Measurements from ENCODE around the gene RBM33.
A peak's percentile ranks its signal among the peaks of the same experiment; 100 is the strongest.

RBM33 gene

DNA sequence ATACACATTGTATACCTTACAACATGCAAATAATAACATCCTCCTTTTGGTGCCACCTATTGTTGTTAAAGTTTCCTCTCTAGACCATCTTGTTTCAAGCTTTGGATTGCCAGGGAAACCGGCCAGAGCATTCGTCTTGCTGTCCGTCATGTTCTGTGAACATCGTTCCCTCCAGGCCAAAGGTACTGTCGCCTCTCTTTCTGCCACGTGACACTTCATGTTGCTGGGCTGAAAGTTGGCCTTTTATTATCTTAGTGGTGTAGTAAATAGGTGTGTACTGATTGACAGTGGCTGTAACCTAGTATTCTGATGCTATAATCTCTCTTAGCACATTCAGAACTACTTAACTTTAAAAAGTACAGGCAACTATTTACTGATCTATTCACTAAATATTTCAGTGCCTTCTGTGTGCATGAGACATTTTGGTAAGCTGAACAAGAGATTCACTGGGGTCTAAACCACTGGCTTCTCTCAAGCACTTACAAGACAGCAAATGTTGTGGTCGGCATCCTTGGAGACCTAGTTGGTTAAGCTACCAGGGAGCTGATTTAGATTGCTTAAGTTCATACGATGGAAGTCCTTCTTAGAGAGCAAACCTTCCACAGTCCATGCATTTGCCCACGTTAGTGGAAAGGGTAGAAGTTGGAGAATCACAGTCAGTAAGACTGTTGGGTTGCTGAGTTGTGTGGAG lies 115.4 kb downstream of the RBM33 start:
- H3K27ac ChIP-seq, result no peak overlapping the region
- no peak overlapping the region for H3K4me3 ChIP-seq

- Histone ChIP-seq H3K4me3 (no peak overlapping the region), H3K27ac (peak overlapping the region in 1 of 21 experiments; percentile 1)
Measured at GRCh38 chr7:155761162-155761561, 116.7 kb downstream of the RBM33 start.

GRCh38 chr7:155762036-155762435 lies 117.6 kb downstream of the RBM33 start:
- Histone ChIP-seq H3K4me3 (no peak overlapping the region), H3K27ac (peak overlapping the region in 3 of 21 experiments; percentile 15 to 42 (median 22))

- Histone ChIP-seq H3K4me3 (no peak overlapping the region), H3K27ac (peak overlapping the region in 1 of 21 experiments; percentile 22)
Measured at GRCh38 chr7:155762655-155763054, 118.2 kb downstream of the RBM33 start.

- H3K27ac ChIP-seq, result peak overlapping the region in 1 of 21 experiments; percentile 22
- H3K4me3 ChIP-seq, result no peak overlapping the region
Measured at GRCh38 chr7:155763122-155763521, 118.7 kb downstream of the RBM33 start.

DNA sequence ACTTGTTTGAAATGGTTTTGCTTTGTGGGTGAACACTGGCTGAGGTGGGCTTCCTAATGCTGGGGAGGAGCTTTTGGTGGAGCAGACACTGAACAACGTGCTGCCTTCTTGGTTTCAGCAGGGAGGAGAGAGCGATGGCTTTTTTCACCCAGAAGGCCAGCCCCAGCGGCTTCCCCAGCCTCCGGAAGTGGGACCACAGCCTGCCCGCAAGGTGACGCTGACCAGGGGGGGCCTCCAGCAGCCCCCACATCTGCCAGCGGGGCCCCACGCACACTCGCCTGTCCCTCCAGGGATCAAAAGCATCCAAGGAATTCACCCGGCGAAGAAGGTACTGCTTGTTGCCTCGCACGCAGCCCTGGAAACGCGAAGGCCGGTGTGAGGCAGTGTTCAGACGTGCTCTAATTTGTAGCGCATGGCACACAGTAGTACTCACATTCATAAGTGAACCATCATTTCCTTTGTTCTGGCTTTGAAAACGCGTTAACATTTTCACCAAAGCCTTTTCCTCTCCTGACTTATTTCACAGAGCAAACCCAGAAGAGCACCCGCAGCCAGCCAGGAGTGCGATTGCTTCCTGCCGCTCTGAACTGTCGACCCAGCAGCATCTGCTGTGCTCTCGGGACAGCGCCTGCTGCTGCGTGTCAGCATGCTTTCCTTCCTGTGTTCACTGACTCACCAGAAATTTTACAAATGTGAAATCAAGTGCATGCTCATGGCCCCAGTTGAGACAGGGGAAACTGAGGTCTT lies 119.4 kb downstream of the RBM33 start:
- Histone ChIP-seq H3K27ac (peak overlapping the region in 6 of 21 experiments; percentile 19 to 74 (median 38)), H3K4me3 (no peak overlapping the region)

DNA sequence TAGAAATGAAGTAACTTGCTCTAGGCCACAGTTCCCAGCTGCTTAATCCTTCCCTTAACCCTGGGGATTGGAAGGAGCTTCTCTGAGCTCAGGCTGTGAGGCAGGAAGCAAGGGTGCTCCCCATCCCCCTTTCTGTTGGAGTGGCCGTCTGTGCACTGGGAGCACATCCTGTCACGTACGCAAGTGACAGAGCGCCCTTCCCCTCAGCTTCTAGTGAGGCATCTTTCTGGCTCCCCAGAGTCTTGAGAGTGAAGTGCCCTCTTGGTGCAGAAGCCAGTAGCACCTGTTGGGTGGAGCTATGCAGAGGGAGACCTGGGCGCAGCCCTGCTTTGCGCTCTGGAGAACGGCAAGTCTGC lies 120.0 kb downstream of the RBM33 start:
- Histone ChIP-seq H3K27ac (peak overlapping the region in 3 of 21 experiments; percentile 22 to 74 (median 38)), H3K4me3 (no peak overlapping the region)

DNA sequence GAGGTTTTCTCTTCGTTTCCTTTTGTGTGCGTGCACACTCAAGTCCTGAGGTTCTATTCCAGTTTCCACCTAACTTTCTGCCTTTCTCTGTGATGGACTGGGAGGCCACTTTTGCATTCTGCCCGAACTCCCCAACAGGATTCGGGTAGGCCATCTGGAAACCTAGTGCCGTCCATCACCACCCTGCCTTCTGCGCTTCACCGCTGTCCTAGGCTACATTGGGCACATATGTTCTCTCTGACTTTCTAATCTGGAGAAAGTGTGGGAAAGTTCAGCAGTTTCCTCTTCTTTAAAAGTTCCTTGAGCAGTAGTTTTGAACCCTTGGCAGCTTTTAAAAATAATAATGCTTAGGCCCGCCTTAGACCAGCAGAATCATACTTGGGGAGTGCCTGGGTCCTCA lies 121.0 kb downstream of the RBM33 start:
- no peak overlapping the region for H3K4me3 ChIP-seq
- no peak overlapping the region for H3K27ac ChIP-seq

DNA sequence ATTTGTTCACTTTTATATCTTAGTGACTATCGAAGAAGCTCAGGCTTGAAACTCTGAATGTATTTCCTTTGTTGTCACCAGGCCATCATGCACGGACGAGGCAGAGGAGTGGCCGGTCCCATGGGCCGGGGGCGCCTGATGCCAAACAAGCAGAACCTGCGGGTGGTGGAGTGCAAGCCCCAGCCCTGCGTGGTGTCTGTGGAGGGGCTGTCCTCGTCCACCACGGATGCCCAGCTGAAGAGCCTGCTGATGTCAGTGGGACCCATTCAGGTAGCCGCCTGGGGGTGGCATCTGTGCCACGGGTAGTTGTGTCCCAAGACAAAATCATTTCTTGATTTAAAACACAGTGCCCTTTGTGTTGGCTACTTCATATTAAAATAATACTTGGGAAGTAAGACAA lies 121.9 kb downstream of the RBM33 start:
- H3K27ac ChIP-seq, result no peak overlapping the region
- H3K4me3 ChIP-seq, result no peak overlapping the region

DNA sequence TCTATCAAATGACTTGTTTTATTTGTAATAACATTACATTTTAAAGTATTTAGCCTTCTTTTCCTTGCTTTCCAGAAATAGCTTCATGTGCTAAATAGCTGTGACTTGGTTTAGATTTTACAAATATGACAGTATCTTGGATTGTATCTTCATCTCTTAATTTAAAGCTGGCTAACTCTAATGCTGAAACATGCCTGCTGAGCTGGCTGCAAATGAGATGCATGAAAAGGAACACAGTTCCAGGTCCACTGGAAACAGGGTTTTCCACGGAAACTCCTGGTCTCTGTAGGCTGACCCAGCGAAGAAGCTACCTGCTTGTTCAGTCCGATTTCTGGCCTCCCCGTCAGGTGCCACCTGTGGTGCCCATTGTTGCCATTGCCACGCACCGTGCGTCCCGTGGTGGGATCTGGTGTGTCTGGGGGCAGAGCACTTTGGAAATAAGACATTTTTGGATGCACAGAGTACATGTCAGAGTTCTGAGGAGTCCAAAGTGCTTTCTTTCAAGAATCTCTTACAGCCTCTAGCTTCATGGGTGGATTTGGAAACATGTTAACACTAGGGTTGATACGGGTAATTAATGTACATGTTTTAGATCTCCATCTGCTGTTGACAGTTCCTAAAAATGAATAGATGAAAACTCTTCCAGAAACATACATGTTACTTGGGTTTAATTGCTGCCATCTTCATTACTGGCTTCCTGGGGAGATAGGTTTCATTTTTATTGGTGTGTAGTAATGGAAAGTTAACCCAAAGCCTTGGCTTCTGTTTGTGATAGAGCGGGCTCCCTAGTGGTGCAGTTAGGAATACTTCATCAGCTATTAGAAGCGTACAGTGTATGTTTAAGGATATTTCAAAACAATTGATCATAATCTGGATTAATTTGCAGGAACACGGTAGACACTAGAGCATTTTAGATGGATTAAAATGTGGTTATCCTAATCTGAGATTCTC lies 122.8 kb downstream of the RBM33 start:
- Histone ChIP-seq H3K27ac (no peak overlapping the region), H3K4me3 (no peak overlapping the region)

GRCh38 chr7:155769701-155770100 lies 125.2 kb downstream of the RBM33 start:
- Histone ChIP-seq H3K4me3 (no peak overlapping the region), H3K27ac (peak overlapping the region in 12 of 21 experiments; percentile 4 to 72 (median 38))

- H3K4me3 ChIP-seq, result no peak overlapping the region
- H3K27ac ChIP-seq, result peak overlapping the region in 7 of 21 experiments; percentile 20 to 54 (median 33)
Measured at GRCh38 chr7:155770241-155770640, 125.8 kb downstream of the RBM33 start.

DNA sequence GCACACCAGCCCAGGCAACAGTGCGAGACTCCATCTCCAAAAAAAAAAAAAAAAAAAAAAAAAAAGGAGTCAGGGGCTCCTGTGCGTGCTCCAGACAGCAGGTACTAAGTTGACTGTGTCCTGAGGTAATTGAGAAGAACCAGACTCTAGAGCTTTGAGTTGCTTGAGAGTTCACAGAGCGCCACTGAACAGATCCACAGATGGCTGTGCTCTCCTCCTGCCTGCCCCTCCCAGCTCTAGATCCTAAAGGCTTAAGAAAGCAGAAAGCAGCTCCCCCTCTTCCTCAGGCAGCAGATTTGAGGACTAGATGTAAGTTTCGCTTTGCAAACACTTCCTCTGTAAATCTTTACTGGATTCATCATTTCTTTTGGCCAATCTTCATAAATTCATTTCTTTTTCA lies 129.1 kb downstream of the RBM33 start:
- no peak overlapping the region for H3K27ac ChIP-seq

GRCh38 chr7:155774947-155775346 lies 130.5 kb downstream of the RBM33 start:
- H3K4me3 ChIP-seq, result no peak overlapping the region

More for the DNA sequence above, 129.1 kb downstream of the RBM33 start:
- no peak overlapping the region for H3K4me3 ChIP-seq

DNA sequence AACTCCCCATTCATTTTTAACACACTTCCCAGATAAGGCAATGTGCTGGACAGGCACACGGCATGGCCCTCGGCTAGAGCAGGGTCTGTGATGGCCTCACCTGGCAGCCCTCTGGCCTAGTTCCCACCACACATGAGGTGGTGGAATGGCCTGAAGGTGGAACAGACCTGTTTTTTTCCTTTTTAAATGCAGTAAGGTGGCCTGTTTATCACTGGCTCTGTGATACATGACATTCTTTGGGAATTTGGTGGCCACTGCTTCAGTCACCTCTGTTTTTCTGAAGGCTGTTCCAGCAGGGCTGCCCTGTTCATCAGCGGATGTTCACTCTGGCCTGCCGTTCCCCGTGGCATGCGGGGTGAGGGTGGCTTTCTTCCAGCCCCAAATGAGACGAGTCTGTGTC lies 131.2 kb downstream of the RBM33 start:
- Histone ChIP-seq H3K27ac (no peak overlapping the region), H3K4me3 (no peak overlapping the region)

More at GRCh38 chr7:155774947-155775346, 130.5 kb downstream of the RBM33 start:
- no peak overlapping the region for H3K27ac ChIP-seq

GRCh38 chr7:155776606-155777005 lies 132.1 kb downstream of the RBM33 start:
- H3K27ac ChIP-seq, result no peak overlapping the region
- H3K4me3 ChIP-seq, result no peak overlapping the region

- Histone ChIP-seq H3K27ac (no peak overlapping the region), H3K4me3 (no peak overlapping the region)
Measured at GRCh38 chr7:155778349-155778748, 133.9 kb downstream of the RBM33 start.

DNA sequence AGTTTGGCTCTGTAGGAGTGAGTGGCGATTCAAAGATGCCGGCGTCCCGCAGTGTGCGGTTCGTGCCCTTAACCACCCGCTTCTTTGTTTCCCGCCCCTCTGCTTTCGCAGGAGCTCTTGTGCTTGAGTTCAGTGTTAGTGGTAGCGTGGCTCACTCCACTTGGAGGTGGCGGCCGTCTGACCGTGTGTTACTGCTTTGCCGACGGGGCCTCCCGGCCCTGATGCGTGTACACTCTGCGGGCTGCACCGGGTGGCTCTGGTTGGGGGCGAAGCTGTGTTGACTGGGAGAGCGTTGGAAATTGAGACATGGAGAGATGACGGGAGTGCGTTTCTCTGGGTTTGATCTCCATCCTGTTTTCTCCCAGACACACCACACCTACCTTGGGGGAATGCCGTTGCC lies 136.4 kb downstream of the RBM33 start:
- no peak overlapping the region for H3K4me3 ChIP-seq
- H3K27ac ChIP-seq, result no peak overlapping the region

GRCh38 chr7:155781433-155781832 lies 137.0 kb downstream of the RBM33 start:
- no peak overlapping the region for H3K27ac ChIP-seq
- no peak overlapping the region for H3K4me3 ChIP-seq

GRCh38 chr7:155782466-155782865 lies 138.0 kb downstream of the RBM33 start:
- Histone ChIP-seq H3K27ac (no peak overlapping the region), H3K4me3 (no peak overlapping the region)
